Right ventricle myocardium inferior (tissue), 1 donor: ENCODE results near the gene TRIM39. TPM values are rescaled to one million over a fixed set of nuclear protein-coding genes. Genes with fewer than 3 reads are reported as not detected.

Experiments
- ATAC-seq: fragments of 200-7000 bp; cut with Tn5 transposase; one replicate; pipeline ENCODE4 v1.9.1; 2020; ENCODE audit warnings: mild to moderate bottlenecking, moderate library complexity
- DNase-seq: peaks from one replicate; pipeline ENCODE4 v3.0.0; 2021; ENCODE audit errors: missing footprints
- intact Hi-C: fragments of 100-400 bp; cut with DNase I; formaldehyde crosslinking; loops from one replicate; pipeline ENCODE4 v1.11.0; 2022
- total RNA-seq: library from RNA; stranded (reverse); fragmentation: NEBNext Ultra II Directional; extraction: Animal tissue kit (Norgen Biotek cat#: 25700); gene quantifications from one replicate; pipeline ENCODE4 v1.2.1, GENCODE V29; 2021
- donor health status: DM: no; HTN: yes; CAD: no; lungs with severe emphysema.

TRIM39 gene
- total RNA-seq, 1 donor from 2014 or later, result 8.3 TPM

DNA sequence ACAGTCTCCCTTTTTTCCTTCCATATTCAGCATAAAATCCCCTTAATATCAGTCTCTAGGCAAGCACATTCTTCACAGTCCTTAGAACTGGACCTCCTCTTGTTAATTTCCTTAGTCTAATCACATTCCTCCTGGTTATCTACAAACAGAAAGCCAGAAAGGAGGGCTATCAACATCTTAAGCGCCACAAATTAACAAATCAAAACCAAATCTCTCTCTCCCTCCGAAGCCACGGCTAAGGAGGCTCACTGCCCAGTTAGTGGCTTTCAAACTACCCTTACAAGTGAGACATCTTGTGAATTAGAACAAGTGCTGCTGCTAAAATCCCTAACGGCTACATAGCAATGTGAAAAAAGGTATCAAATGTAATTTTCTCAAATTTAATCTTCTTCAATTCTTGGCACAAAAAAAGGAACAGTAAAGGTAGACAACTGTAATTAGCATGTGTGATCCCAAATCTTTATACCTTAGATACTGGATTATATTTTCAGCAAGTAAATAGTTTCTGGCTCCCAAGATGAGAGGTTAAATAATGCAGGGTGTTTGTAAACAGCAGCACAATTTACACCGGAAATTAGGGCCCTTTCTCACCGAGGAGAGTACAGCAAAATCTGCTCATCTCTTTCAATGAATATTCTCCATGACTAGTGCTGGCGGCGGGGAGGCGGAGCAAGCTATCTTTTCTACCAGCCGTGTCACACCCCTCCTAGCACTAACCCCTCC is 1.4 kb upstream of the TRIM39 start:
- peak; percentile 38 for ATAC-seq
- DNase-seq, result no peak
- intact Hi-C loops, result loop anchor here (2.0 kb wide), 1 partner anchor 113 kb away; the partner anchor contains the start of gene TRIM26

DNA sequence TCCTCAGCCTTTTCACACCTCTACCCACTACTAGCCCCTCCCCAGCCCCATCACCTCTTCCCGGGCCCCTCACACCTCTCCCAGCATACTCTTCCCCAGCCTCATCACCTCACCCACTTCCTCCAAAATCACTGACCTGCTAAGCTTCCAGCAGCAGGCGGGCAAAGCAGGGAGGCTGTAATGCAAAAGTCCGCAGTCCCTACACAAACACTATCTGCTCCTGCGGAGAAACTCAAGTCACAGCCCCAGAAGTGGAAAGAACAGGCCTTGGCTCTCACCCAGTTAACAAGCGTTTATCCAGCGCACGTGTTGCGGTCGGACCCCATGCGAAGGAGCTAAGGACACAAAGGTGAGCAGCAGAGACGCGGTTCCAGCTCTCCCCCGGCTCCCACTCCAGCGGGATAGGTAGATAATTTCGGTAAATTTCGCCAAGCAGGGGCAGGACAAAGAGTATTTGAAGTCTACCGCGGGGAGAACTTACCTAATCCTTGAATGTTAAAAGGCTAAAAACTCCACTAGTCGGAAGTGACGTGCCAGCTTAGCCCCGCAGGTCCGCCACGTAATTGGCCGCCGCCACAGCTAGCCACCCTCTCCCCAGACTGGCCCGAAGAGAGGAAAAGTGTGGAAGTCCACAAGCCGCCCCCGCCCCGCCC is 728 bp upstream of the TRIM39 start:
- ATAC-seq (peak; percentile 83), DNase-seq (peak; percentile 72)
- intact Hi-C loops, result loop anchor here (2.0 kb wide), 2 partner anchors 19 to 113 kb away; partner anchors contain the start of genes RPP21 and TRIM26

DNA sequence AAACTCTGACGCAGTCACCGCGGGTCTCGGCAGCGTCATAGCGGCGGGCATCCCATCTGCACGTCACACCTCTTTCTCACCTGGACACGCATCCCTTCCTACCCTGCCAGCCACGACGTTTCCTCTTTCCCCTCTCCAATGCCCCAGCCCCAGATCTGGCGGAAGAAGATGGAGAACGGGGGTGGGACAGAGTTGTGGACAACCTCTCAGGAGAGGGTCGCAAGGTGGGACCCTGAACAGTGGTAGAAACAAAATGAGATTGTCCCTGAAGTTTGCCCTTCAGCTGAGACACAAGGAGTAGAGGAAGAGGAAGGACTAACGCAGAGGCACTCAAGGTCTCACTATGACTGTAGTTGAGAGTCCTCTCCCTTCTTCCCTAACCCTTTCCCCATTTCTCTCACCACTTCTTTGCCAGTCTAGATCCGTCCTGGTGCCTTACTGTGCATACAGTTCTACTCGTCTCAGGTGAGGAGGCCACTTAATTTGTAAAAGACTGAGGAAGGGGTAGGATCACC is 562 bp downstream of the TRIM39 start:
- intact Hi-C loops, result loop anchor here (2.0 kb wide), 1 partner anchor 18 kb away; the partner anchor contains the start of gene RPP21
- ATAC-seq (peak; percentile 2), DNase-seq (no peak)

GRCh38 chr6:30328397-30328796 is 1.7 kb downstream of the TRIM39 start:
- ATAC-seq (no peak), DNase-seq (no peak)
- intact Hi-C loops, result no loop called here

GRCh38 chr6:30329331-30329730 is 2.6 kb downstream of the TRIM39 start:
- DNase-seq, result peak; percentile 76
- no peak for ATAC-seq
- intact Hi-C loops, result no loop called here

DNA sequence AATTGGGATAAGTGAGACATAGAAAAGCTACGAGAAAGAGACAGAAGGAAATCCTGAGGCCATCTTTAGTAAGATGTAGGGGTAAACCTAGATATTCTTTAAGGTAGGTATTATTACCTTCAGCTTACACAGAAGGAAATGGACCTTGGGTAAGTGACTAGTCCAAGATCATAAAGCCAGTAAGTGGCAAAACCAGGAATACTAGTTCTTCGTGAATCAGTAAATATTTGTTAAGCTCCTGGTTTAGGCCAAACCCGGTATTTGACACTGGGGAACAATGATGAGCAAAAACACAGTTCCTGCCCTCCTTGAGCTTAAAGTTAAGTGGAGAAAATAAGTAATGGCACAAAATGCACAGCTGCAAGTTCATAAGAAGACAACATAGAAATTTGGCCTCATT is 5.3 kb downstream of the TRIM39 start:
- ATAC-seq, result no peak
- intact Hi-C loops, result no loop called here

DNA sequence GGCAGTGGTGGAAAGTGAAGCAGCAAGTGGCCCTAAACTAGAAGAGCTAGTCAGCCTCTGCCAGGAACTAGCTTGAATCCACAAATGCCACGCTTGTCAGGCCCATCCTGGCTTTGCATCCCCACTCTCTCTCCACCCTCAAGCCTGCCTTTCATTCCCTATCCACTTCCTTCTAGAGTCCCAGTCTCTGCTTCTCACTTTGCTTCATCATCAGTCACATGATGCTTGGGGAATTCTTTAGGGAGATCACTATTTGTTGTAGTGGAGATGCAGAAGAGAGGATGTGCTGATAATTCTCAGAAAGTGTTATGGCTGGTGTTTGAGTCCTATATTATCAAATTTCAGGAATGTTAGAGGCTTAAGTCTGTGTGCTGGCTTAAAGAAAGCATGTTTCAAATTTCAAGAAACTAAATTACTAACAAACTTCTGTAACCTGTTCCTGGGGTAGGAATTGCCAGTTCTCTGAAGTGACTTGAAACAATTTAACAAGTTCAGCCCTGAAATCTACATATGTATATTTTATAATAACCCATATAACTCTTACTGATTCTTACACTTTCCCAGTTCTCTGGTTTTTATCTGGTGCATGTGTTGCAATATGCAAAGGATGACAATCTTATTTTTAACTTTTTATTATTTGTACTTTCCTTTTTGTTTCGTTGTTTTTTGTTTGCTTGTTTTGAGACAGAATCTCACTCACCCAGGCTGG is 7.5 kb downstream of the TRIM39 start:
- ATAC-seq (no peak), DNase-seq (no peak)
- intact Hi-C loops, result no loop called here

More for the DNA sequence above, 5.3 kb downstream of the TRIM39 start:
- DNase-seq, result no peak

- DNase-seq (no peak), ATAC-seq (no peak)
Observed at GRCh38 chr6:30340589-30341054, 13.9 kb downstream of the TRIM39 start.

GRCh38 chr6:30341218-30341617 is 14.5 kb downstream of the TRIM39 start:
- ATAC-seq (no peak), DNase-seq (no peak)
- intact Hi-C loops, result no loop called here

More at GRCh38 chr6:30340589-30341054, 13.9 kb downstream of the TRIM39 start:
- intact Hi-C loops, result no loop called here

DNA sequence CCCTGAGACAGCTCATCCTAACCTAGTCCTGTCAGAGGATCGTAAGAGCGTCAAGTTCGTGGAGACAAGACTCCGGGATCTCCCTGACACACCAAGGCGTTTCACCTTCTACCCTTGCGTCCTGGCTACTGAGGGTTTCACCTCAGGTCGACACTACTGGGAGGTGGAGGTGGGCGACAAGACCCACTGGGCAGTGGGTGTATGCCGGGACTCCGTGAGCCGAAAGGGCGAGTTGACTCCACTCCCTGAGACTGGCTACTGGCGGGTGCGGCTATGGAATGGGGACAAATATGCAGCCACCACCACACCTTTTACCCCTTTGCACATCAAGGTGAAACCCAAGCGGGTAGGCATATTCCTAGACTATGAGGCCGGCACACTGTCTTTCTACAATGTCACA is 15.0 kb downstream of the TRIM39 start:
- no peak for DNase-seq
- no peak for ATAC-seq
- intact Hi-C loops, result no loop called here

DNA sequence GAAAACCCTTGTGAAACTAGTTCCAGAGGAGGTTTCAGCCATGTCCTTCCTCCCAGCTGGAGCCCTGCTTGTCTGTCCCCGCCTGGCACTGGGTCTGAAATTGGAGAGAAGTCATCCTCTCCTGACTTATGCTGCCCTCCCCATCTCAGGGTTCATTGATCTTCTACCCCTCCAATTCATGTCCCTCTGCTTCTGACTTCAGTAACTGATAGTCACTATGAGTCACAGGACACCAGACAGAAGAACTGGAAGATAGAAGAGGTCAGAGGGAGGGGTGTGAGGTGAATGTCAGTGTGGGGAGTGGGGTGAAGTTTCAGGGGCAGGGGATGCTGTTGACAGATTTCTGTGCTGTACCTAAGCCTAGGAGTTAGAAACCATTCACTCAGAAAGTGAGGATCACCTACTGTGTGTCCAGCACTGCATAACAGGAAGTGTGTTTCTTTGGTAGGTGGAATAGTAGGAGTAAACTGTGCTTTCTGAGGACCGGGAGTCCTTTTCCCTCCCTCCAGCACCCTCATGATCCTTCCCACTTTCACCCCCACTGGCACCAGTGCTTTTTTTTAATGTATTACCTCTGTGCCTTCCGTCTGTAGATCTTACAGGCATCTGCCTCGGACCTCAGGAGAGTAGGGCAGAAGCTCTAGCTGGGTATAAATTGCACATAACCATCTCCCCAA is 17.6 kb downstream of the TRIM39 start:
- DNase-seq, result no peak
- no peak for ATAC-seq
- intact Hi-C loops, result loop anchor here (2.0 kb wide), 1 partner anchor 18 kb away; the partner anchor contains the start of gene TRIM39

- DNase-seq (peak; percentile 94), ATAC-seq (peak; percentile 99)
- intact Hi-C loops, result loop anchor here (2.0 kb wide), 1 partner anchor 18 kb away; the partner anchor contains the start of gene TRIM39
Observed at GRCh38 chr6:30344868-30345671, 18.3 kb downstream of the TRIM39 start, which contains the start of gene RPP21. TSS of gene RPP21 (plus strand) at chr6:30345156. CDS start at chr6:30345172, 16 bp downstream.

- no peak for DNase-seq
- no peak for ATAC-seq
- intact Hi-C loops, result loop anchor here (2.0 kb wide), 1 partner anchor 19 kb away; the partner anchor contains the start of gene TRIM39
Observed at GRCh38 chr6:30345852-30346251, 19.1 kb downstream of the TRIM39 start.

DNA sequence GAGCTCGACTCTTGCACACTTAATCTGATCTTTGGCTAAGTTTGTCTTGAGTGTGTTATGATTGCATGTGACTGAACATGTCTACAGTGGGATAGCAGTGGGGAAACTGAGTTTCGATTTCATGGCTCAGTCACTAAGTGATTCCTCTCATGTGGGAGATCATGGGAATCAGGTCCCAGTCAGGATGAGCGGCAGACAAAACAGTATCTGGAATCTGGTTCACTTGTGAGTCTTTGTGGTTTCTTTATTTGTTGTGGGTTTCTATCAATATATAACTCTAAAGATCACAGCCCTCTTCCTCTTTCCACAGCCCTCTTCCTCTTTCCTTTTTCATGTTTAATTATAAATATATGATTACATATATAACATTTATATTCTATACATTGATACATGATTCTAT is 22.2 kb downstream of the TRIM39 start:
- no peak for ATAC-seq
- intact Hi-C loops, result no loop called here
- DNase-seq, result no peak

DNA sequence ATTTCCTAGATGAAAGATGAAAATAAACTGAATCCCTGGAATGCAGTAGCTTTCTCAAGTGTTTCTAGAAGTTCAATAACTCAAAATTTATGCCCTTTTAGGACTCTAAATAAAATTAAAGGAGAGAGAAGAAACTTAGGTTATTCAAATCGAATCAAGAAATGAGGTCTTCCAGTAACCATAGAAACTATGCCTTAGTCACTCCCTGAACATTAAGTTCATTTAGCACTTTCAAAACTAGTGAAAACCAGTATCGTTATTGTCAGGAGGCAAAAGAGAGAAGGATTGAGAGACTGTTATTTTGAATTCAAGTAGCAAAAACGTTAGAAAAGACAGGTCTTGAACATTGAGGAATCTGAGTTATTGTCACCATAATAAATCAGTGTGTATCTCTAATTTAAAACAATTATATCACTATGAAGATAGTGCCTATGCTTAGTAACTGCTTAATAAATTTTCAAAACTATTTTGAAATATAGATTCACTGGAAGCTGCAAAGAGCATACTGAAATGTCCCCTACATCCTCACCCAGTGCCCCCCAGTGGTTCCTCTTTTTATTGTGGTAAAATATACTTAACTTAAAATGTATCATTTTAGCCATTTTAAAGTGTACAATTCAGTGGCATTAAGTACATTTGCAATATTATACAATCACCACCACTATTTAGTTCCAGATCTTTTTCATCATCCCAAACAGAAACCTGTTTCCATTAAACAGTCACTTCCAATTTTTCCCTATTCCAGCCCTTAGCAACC is 22.9 kb downstream of the TRIM39 start:
- intact Hi-C loops, result no loop called here
- DNase-seq (no peak), ATAC-seq (no peak)

DNA sequence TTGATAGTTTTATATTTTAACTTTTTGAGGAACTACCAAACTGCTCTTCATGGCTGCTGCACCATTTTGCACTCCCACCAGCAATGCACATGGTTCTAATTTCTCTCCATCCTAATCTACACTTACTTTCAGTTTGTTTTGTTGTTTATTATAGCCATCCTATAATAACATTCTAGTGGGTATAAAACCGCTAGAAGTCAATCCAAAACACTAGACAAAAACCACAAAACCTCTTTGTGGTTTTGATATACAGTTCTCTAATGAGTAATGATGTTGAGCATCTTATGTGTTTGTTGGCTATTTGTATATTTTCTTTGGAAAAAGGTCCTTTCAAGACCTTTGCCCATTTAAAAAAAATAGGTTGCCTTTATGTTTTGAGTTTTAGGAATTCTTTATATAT is 23.8 kb downstream of the TRIM39 start:
- intact Hi-C loops, result no loop called here
- DNase-seq (no peak), ATAC-seq (no peak)

GRCh38 chr6:30352550-30352949 is 25.8 kb downstream of the TRIM39 start:
- intact Hi-C loops, result no loop called here
- DNase-seq (no peak), ATAC-seq (no peak)
